GM21528 (cell line): ENCODE data around the gene ALPI.
"Not testable (repeated sequence)": the region's sequence is repeated elsewhere in the genome, so short reads cannot be mapped to it uniquely, and the experiment has no call there.

Experiments used
- ATAC-seq: cut with Tn5 transposase; IDR thresholded peaks from one replicate; pipeline ENCODE4 v1.9.1; 2021; ENCODE audit warnings: mild to moderate bottlenecking, moderate library complexity; ENCODE audit not compliant: unreplicated experiment, low FRiP score

ALPI gene

DNA sequence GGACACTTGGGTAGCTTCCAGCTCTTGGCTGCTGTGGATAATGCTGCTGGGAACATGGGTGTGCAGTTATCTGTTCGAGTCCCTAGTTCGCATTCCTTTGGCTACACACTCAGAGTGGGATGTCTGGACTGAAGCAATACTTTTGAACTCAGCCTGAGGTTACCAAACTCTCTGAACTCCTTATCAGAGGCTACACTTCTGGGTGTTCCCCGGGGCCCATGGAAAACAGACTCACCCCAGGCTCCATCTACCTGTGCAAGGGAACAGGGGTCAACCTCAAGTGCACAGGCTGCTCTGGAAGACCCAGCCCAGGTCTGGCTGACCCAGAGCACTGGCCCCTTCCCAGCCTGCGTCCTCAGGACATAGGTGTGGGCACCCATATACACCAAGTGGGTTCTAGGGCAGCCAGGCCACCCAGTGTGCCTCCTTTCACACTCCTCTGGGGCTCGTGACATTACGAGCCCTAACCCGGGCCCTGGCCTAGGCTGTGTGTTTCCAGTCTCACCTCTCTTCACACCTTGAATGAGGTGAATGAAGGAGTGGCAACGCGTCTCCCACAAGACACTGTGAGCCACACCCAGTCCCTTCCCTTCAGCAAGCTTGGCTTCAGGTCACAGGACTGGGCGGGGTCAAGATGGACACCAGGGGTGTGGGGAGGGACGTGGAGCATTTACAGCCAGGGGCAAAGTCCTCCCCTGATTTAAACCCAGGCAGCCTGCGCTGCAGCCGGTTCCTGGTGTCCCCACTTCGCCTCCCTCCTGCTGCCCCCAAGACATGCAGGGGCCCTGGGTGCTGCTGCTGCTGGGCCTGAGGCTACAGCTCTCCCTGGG, at the start of gene ALPI:
Gene ALPI (plus strand): TSS at position 728 of the 830 bp plus-strand sequence. CDS start 47 bp downstream, at position 775.
- ATAC-seq: no peak

DNA sequence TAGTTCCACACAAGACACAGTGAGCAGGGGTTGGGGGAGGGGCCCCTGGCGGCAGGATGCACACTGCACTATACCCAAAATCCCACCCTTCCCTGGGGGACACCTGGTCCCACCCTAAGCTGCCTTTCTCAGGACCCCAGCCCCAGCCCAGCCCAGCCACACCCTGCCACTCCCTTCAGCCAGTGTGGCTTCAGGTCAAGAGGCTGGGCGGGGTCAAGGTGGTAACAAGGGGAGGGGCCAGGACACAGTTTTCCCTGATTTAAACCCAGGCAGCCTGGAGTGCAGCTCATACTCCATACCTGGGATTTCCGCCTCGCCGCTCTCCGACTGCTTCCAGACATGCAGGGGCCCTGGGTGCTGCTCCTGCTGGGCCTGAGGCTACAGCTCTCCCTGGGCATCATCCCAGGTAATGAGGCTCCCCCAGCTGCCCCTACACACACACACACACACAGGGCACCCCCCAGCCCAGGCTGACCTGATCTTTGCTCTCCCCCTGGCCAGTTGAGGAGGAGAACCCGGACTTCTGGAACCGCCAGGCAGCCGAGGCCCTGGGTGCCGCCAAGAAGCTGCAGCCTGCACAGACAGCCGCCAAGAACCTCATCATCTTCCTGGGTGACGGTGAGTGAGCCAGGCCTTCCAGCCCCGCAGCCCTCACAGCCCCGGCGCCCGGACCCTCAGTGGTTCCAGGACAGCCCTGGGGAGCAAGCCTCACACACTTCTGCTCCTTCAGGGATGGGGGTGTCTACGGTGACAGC, 49.2 kb upstream of the ALPI start, which contains the start of gene ALPG:
Gene ALPG (plus strand): TSS at position 289 of the 755 bp plus-strand sequence. CDS start 51 bp downstream, at position 340.
- no peak for ATAC-seq

- ATAC-seq: not testable (repeated sequence)
These were observed 48.4 kb upstream of the ALPI start for GRCh38 chr2:232407428-232408150.

GRCh38 chr2:232408269-232408668, 47.7 kb upstream of the ALPI start:
- not testable (repeated sequence) for ATAC-seq

- not testable (repeated sequence) for ATAC-seq
These were observed 46.3 kb upstream of the ALPI start for GRCh38 chr2:232409617-232410016.

- no peak for ATAC-seq
These were observed 45.6 kb upstream of the ALPI start for GRCh38 chr2:232410238-232410900.

DNA sequence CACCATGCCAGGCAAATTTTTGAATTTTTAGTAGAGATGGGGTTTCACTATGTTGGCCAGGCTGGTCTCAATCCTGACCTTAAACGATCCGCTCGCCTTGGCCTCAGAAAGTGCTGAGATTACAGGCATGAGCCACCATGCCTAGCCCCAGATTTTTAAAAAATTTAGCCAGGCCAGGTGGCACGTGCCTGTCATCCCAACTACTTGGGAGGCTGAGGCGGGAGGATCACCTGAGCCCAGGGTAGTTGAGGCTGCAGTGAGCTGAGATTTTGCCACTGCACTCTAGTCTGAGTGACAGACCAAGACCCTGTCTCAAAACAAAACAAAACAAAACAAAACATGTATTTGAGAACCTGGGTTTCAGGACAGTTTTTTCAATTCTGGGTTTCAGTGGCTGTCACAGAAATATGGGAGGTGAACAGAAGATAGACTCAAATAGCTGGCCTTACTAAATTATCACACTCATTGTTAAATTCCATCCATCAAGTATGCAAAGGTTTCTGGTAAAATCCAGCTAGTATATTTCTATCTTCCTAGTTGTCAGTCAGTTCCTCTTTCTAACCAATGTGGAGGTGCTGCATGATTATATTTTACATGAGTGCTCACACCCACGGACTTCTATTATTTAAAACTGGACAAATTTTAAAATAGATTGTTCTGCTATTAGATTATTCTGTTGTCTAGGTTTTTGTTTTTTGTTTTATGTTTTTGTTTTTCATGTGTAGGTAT, 43.9 kb upstream of the ALPI start:
- ATAC-seq: no peak

DNA sequence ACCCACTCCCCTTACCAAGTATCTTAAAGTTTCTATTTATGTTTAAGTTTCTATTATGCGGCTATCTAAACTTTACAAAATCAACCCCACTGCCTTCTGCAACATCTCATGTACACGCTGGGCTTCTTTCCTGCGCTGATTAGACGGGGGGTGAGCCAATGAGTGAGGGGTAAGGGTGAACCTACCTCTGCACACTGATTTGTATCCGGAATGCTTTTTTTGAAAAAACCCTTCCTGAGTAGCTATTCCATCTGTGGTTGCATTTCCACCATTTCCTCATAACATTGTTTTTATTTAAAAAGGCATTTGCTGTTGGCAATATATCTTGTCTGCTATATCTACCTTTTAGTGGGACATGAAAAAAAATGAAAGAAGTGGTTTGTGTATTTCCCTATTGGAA, 43.0 kb upstream of the ALPI start:
- ATAC-seq: no peak

DNA sequence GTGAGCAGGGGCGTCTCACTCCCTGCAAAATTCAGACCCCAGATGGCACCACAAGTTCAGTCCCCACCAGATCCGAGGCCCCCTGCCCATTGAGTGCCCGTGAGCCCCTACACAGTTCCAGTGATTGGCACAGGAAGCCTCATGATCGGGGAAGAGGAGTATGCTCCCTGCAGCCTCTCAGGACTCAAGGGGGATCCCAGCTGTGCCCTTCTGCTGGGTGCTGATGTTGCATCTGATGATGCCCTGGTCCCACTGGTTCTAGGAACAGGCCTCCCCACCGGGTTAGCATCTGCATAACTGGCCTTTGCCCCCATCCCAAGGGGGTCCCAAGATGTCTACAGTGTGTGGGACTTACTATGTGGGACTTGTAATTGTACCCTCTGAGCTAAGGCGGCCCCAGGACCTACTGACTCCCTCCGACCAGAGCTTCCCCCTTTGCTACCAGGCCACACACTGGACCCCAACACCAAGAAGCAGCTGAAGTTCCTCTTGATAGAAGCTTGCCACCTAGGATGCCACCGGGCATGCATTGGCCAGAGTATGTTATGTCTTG, 40.7 kb upstream of the ALPI start:
- ATAC-seq: no peak

DNA sequence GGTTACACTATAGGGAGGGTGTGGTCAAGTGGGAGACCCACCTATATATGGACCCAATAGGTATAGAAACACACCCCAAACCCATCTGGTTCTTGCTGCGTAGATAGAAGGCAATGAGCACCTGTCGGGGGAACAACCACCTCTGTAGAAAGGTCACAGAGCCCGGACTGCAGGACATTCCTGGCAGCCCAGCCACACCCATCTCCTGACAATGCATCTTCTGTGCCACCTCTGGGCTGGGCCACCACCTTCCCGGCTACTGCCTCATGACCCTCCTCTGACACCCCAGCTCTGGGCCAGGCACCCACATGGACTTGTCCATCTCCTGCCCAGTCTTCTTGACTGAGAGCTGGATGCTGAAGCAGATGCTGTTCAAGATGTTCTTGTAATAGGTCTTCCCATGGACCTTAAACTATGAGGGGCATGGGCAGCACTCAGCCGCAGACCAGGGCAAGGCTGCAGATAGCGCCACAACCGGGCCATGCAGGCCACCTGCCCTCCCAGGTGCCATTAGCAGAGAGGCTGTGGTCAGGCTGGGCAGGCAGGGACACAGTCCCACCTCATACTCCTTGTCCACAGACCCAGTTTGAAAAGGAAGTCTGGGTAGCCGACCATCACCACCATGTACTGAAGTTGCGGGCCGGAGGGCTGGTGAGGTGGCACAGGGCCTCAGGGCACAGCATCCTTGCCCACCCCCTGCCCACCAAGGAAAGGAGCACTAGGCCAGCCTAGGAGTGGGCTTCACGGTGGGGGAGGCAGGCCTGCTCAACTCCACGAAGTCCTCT, 40.0 kb upstream of the ALPI start:
- ATAC-seq: no peak

GRCh38 chr2:232416521-232417470, 39.2 kb upstream of the ALPI start:
- ATAC-seq: no peak

DNA sequence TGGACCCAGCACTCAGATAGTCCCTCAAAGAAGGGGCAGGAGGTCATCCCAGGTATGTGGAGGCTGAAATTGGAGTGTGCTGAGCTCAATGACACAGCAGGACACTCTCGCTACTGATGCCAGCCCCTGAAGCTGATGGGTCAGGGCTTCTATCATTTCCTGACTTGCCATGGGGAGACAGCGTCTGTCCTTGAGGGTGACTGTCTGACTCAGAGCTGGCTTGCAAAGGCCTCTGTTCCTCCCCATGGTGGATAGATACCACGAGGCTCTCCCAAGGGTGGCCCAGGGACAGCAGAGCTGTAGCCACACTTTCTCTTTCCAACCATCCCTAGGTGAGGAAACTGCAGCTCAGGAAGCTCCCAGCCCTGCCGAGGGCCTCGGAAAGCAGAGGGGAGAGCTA, 38.5 kb upstream of the ALPI start:
- ATAC-seq: no peak

DNA sequence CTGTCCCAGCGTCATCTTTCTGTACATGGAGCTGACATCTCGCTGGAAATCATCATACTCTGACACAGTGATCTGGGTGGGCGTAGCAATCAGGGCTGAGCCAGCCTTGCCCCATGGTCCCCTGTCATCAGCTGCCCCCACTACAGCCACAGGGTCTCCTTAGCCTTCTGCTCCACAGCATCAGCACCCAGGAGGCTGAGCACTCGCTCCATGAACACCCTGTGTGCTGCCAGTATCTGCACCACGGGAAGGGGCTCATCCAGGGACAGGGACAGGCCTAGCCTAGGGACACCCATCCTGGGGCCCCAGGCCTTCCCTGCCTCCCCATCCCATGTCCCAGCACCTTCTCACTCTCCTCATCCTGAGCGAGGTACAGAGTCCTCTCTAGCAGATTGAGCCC, 37.9 kb upstream of the ALPI start:
- no peak for ATAC-seq

GRCh38 chr2:232418466-232419244, 37.3 kb upstream of the ALPI start:
- ATAC-seq: no peak

GRCh38 chr2:232419245-232420072, 36.5 kb upstream of the ALPI start:
- no peak for ATAC-seq

- no peak for ATAC-seq
These were observed 35.9 kb upstream of the ALPI start for GRCh38 chr2:232420073-232420454.
